Ovary (tissue), 9 donors: ENCODE measurements around the gene PRKG1. TPM values are rescaled to one million over a fixed set of nuclear protein-coding genes. Genes with fewer than 3 reads are reported as not detected.

Source experiments
- DNase-seq, 5 donors: peaks; one replicate each; pipeline ENCODE4 v3.0.0-alpha.2; 2019 to 2020
- H3K27ac ChIP-seq, 2 donors: fragments of 200-600 bp; one replicate each; pipeline versions ENCODE4 v1.5.1 to v1.8.0; 2019 to 2022
- H3K27me3 ChIP-seq: fragments of 200-600 bp; one replicate; pipeline ENCODE4 v1.8.0; 2022
- H3K36me3 ChIP-seq: fragments of 200-600 bp; sonication (generic); one replicate; pipeline ENCODE4 v1.5.1; 2019
- H3K4me1 ChIP-seq: one replicate; pipeline ENCODE4 v1.8.1; 2013; ENCODE audit warnings: mild to moderate bottlenecking, moderate library complexity; ENCODE audit not compliant: insufficient read depth
- H3K4me3 ChIP-seq: fragments of 200-600 bp; sonication (generic); one replicate; pipeline ENCODE4 v1.5.1; 2017
- H3K9me3 ChIP-seq, 2 donors: fragments of 200-600 bp in 1 of 2; sonication (generic) in 1 of 2; one replicate each; pipeline versions ENCODE4 v1.5.1 to v1.8.1; 2013 to 2019; ENCODE audit warnings: mild to moderate bottlenecking in 1 of 2, moderate library complexity in 1 of 2
- EP300 ChIP-seq: sonication (generic); formaldehyde crosslinking; IDR thresholded peaks from one replicate; pipeline ENCODE4 v1.6.1; 2017; ENCODE audit warnings: antibody characterized with exemption
- POLR2A ChIP-seq: fragments of 450-650 bp; IDR thresholded peaks from one replicate; pipeline ENCODE4 v1.6.1; 2017; ENCODE audit warnings: antibody characterized with exemption, mild to moderate bottlenecking, moderate library complexity
- WGBS, 3 donors: extraction: QIAGEN DNeasy Blood & Tissue Kit in 1 of 3; methylation state at CpG; one replicate each; pipeline versions ENCODE4 v1.1.5 to v1.1.7; 2013 to 2017; 5-methylcytosine and 5-hydroxymethylcytosine counted together
- intact Hi-C, 4 donors: fragments of 100-400 bp; cut with DNase I; formaldehyde crosslinking; loops; one replicate each; pipeline versions ENCODE4 v1.11.0 to v1.15.1; 2022 to 2023
- polyA plus RNA-seq, 2 donors: library from polyadenylated mRNA; stranded (reverse); fragments of 200-250 nt in 1 of 2; fragments of 350-450 nt in 1 of 2; fragmentation: Illumina TruSeq in 1 of 2; extraction: RNeasy Lipid Tissue Mini Kit (QIAGEN cat#74804) in 1 of 2; gene quantifications; one replicate each; pipeline ENCODE4 v1.2.3, GENCODE V29; 2013 to 2014
- total RNA-seq, 7 donors: library from RNA; depleted of rRNA in 2 of 7; stranded (reverse); fragments of >200 nt in 2 of 7; fragmentation: NEBNext Ultra II Directional in 3 of 7; extraction: Animal tissue kit (Norgen Biotek cat#: 25700) in 3 of 7; gene quantifications; one replicate each; pipeline versions ENCODE4 v1.1.0 to v1.2.4, GENCODE V29; 2016 to 2023
- TF ChIP-seq, protein P1 (sequence below), 3 donors: fragments of 450-650 bp in 2 of 3; fragments of 200-600 bp in 1 of 3; IDR thresholded peaks; one replicate each; pipeline versions ENCODE4 v1.5.1 to v1.8.0; 2016 to 2022; ENCODE audit warnings: antibody characterized with exemption in 3 of 3, mild to moderate bottlenecking in 1 of 3
- donor health status: DM: no; HTN: no; CAD: no; lungs with moderate emphysema.
- donor health status: DM: no; HTN: no; CAD: no.
- donor health status: Bipolar disorder and iron deficiency.
- donor health status: DM: yes; HTN: yes; CAD: no.
- donor health status: DM: no; HTN: no; CAD: no.
- donor health status: DM: yes; HTN: yes; CAD: no.

The PRKG1 gene
- total and polyA plus RNA-seq, 9 donors = 2.8 to 21.1 (median 15.7) TPM

DNA sequence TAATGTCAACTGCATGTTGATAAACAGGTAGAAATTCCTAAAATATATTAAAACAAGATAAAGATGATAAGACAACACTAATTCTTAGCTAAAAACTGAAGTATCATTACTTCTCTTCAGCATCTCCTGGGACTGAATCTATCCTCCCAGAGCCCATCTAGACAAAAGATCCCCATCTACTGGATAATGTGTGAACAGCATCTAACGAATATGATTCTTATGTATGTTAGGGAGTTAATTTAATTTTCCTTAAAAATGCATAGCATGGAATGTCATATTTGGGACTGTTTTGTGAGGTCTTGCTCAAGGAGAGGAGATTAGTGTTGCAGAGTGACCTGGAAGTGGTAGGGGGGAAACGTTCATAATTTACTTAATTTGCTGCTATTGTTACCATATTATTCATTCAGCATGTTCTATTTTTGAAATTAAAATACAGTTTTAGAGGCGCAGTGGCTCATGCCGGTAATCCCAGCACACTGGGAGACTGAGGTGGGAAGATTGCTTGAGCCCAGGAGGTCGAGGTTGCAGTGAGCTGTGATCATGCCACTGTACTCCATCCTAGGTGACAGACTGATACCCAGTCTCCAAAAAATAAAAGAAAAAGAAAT is 930.2 kb downstream of the PRKG1 start:
- TF ChIP-seq POLR2A = no peak
- TF ChIP-seq, protein P1, sequence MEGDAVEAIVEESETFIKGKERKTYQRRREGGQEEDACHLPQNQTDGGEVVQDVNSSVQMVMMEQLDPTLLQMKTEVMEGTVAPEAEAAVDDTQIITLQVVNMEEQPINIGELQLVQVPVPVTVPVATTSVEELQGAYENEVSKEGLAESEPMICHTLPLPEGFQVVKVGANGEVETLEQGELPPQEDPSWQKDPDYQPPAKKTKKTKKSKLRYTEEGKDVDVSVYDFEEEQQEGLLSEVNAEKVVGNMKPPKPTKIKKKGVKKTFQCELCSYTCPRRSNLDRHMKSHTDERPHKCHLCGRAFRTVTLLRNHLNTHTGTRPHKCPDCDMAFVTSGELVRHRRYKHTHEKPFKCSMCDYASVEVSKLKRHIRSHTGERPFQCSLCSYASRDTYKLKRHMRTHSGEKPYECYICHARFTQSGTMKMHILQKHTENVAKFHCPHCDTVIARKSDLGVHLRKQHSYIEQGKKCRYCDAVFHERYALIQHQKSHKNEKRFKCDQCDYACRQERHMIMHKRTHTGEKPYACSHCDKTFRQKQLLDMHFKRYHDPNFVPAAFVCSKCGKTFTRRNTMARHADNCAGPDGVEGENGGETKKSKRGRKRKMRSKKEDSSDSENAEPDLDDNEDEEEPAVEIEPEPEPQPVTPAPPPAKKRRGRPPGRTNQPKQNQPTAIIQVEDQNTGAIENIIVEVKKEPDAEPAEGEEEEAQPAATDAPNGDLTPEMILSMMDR (IDR thresholded peaks at IDR 0.05) = peak; percentile 12 to 64 (median 15)
- Histone ChIP-seq H3K36me3 (no peaks in the 10 kb centered on the region), H3K4me3 (no peak overlapping the region), H3K27ac (no peak overlapping the region), H3K9me3 (no peaks in the 10 kb centered on the region), H3K27me3 (no peaks in the 10 kb centered on the region), H3K4me1 (no peaks in the 10 kb centered on the region)
- 31 to 40% (median 39%) methylated on average over 5 of the region's 5 CpGs for WGBS, 3 donors
- DNase-seq = no peak
- intact Hi-C loops = no loop called here

DNA sequence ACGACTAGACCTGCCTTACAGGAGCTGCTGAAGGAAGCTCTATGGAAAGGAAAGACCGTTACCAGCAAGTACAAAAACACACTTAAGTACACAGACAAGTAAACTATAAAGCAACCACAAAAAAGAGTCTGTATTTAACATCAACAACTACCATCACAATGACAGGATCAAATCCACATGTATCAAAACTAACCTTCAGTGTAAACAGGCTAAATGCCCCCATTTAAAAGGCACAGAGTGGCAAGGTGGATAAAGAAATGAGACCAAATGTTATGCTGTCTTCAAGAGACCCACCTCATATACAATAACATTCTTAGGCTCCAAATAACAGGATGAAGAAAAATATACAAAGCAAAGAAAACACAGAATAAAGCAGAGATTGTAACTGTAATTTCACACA is 932.8 kb downstream of the PRKG1 start:
- no peak for DNase-seq
- TF ChIP-seq, protein P1 (IDR thresholded peaks at IDR 0.05) = no peak
- TF ChIP-seq EP300 (no peak), POLR2A (no peak)
- intact Hi-C loops = no loop called here
- 93 to 96% (median 93%) methylated on average over 2 of the region's 2 CpGs for WGBS, 3 donors
- Histone ChIP-seq H3K27ac (no peak overlapping the region), H3K4me3 (no peak overlapping the region), H3K4me1 (no peaks in the 10 kb centered on the region), H3K36me3 (no peaks in the 10 kb centered on the region), H3K27me3 (no peaks in the 10 kb centered on the region), H3K9me3 (no peaks in the 10 kb centered on the region)

DNA sequence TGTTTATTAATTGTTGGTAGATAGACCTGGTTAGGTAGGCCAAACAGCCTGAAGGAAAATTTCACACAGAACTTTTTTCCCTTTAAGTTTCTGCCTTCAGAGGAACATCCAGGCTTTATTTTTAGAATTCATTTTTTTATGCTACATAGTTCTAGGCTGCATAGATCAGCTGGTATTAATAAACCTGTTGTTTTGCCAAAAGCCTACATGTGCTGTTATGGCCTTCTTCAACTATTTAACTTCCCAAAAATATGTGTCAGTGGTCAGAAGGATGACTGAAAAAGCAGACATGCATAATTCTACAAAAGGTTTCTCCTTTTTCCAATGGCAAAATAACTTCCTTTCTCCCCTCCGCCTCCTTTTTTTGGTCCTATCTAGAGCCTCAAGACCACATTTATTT is 936.8 kb downstream of the PRKG1 start:
- TF ChIP-seq, protein P1 (IDR thresholded peaks at IDR 0.05) = no peak
- TF ChIP-seq POLR2A = no peak
- TF ChIP-seq EP300 = no peak
- Histone ChIP-seq H3K4me3 (no peak overlapping the region), H3K4me1 (no peaks in the 10 kb centered on the region), H3K36me3 (no peaks in the 10 kb centered on the region), H3K27ac (no peak overlapping the region), H3K9me3 (no peaks in the 10 kb centered on the region), H3K27me3 (no peaks in the 10 kb centered on the region)
- intact Hi-C loops = no loop called here
- no peak for DNase-seq
- WGBS, 3 donors = 84 to 95% (median 87%) methylated on average over 1 of the region's 1 CpG

DNA sequence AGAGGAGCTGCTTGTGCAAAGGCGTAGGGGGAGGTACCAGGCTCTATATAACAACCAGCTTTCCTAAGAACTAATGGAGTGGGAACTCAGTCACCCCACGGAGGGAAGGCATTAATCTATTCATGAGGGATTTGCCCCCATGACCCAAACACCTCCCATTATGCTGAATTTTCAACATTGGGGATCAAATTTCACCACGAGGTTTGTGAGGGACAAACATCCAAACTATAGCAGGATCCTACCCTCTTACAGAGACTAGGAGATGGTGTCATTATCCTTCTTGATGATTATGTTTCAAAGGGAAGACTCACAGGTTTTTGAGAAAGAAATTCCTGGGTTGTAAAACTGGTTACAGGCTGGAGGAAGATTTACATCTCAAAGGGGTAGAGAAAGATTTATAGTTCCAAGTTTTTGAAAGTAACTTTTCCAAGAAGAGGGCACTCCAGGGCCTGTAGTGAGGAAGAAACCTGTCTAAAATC is 944.8 kb downstream of the PRKG1 start:
- intact Hi-C loops = no loop called here
- H3K27me3 ChIP-seq = no peaks in the 10 kb centered on the region
- no peak overlapping the region for H3K4me3 ChIP-seq
- no peaks in the 10 kb centered on the region for H3K36me3 ChIP-seq
- H3K27ac ChIP-seq = no peak overlapping the region
- TF ChIP-seq POLR2A (no peak), EP300 (no peak)
- TF ChIP-seq, protein P1 (IDR thresholded peaks at IDR 0.05) = no peak
- 48 to 59% (median 52%) methylated on average over 3 of the region's 3 CpGs for WGBS, 3 donors
- H3K4me1 ChIP-seq = no peaks in the 10 kb centered on the region
- no peak for DNase-seq
- no peaks in the 10 kb centered on the region for H3K9me3 ChIP-seq
